GM21619 (cell line): ENCODE data around the gene PRKCB.
A peak's percentile ranks its signal among the peaks of the same experiment; 100 is the strongest.
"Not testable (repeated sequence)": the region's sequence is repeated elsewhere in the genome, so short reads cannot be mapped to it uniquely, and the experiment has no call there.

Experiments used
- ATAC-seq: cut with Tn5 transposase; IDR thresholded peaks from one replicate; pipeline ENCODE4 v1.9.1; 2021; ENCODE audit not compliant: unreplicated experiment

PRKCB gene

GRCh38 chr16:24075302-24075701 lies 239.5 kb downstream of the PRKCB start:
- ATAC-seq, result no peak

GRCh38 chr16:24075931-24076716 lies 240.3 kb downstream of the PRKCB start:
- ATAC-seq, result peak; percentile 66

- ATAC-seq, result no peak
Observed at GRCh38 chr16:24077292-24077691, 241.5 kb downstream of the PRKCB start.

- ATAC-seq, result no peak
Observed at GRCh38 chr16:24077966-24078365, 242.2 kb downstream of the PRKCB start.

- no peak for ATAC-seq
Observed at GRCh38 chr16:24085666-24086065, 249.9 kb downstream of the PRKCB start.

- no peak for ATAC-seq
Observed at GRCh38 chr16:24087891-24088410, 252.2 kb downstream of the PRKCB start.

GRCh38 chr16:24088767-24089166 lies 253.0 kb downstream of the PRKCB start:
- ATAC-seq, result no peak

GRCh38 chr16:24091125-24091524 lies 255.3 kb downstream of the PRKCB start:
- ATAC-seq, result no peak

GRCh38 chr16:24093049-24093448 lies 257.3 kb downstream of the PRKCB start:
- no peak for ATAC-seq

- ATAC-seq, result no peak
Observed at GRCh38 chr16:24094660-24095059, 258.9 kb downstream of the PRKCB start.

- ATAC-seq, result no peak
Observed at GRCh38 chr16:24098896-24099295, 263.1 kb downstream of the PRKCB start.

GRCh38 chr16:24101431-24101830 lies 265.6 kb downstream of the PRKCB start:
- ATAC-seq, result no peak

- no peak for ATAC-seq
Observed at GRCh38 chr16:24102209-24102660, 266.5 kb downstream of the PRKCB start.

GRCh38 chr16:24105471-24105870 lies 269.7 kb downstream of the PRKCB start:
- not testable (repeated sequence) for ATAC-seq

- not testable (repeated sequence) for ATAC-seq
Observed at GRCh38 chr16:24108090-24108489, 272.3 kb downstream of the PRKCB start.

- no peak for ATAC-seq
Observed at GRCh38 chr16:24111724-24112302, 276.0 kb downstream of the PRKCB start.

GRCh38 chr16:24113115-24113745 lies 277.4 kb downstream of the PRKCB start:
- no peak for ATAC-seq

- no peak for ATAC-seq
Observed at GRCh38 chr16:24114876-24115275, 279.1 kb downstream of the PRKCB start.

- ATAC-seq, result no peak
Observed at GRCh38 chr16:24116046-24116776, 280.4 kb downstream of the PRKCB start.

GRCh38 chr16:24116989-24117388 lies 281.2 kb downstream of the PRKCB start:
- ATAC-seq, result no peak

- no peak for ATAC-seq
Observed at GRCh38 chr16:24117680-24118079, 281.9 kb downstream of the PRKCB start.
